MCF 10A (cell line): ENCODE data around the gene MARCHF9. TPM values are rescaled to one million over a fixed set of nuclear protein-coding genes. Genes with fewer than 3 reads are reported as not detected.

ENCODE experiments used
- BruUV-seq: library from RNA; stranded (reverse); fragments of 400-500 nt; replicated peaks from 2 replicates; lab custom pipeline; 2021; lab: Mats Ljungman, UMichigan
- CTCF ChIA-PET: fragments of 300-600 bp; sonication (Branson Sonifier 250); formaldehyde crosslinking; extraction: SDS; loops from one replicate; lab custom pipeline; 2021; ENCODE audit warnings: antibody characterized with exemption, inconsistent platforms; lab: Yijun Ruan, JAX
- POLR2A ChIA-PET: fragments of 300-600, 350-650 bp; sonication (Branson Sonifier 250); formaldehyde crosslinking; extraction: SDS; loops from one replicate; lab custom pipeline; 2020; ENCODE audit warnings: antibody characterized with exemption, inconsistent platforms; lab: Yijun Ruan, JAX
- DNase-seq: peaks from one replicate; pipeline ENCODE4 v3.0.0-alpha.2; 2018; ENCODE audit not compliant: unreplicated experiment
- H3K27ac Mint-ChIP-seq: one replicate; pipeline ENCODE4 v1.8.0; 2022; ENCODE audit warnings: mild to moderate bottlenecking, low read depth, mixed read lengths; ENCODE audit not compliant: unreplicated experiment
- H3K27me3 Mint-ChIP-seq: one replicate; pipeline ENCODE4 v1.8.0; 2022; ENCODE audit warnings: mixed read lengths; ENCODE audit not compliant: insufficient read depth, unreplicated experiment
- H3K36me3 Mint-ChIP-seq: one replicate; pipeline ENCODE4 v1.8.0; 2022; ENCODE audit warnings: mild to moderate bottlenecking, moderate library complexity, mixed read lengths; ENCODE audit not compliant: insufficient read depth, unreplicated experiment
- H3K4me1 Mint-ChIP-seq: one replicate; pipeline ENCODE4 v1.8.0; 2022; ENCODE audit warnings: mixed read lengths; ENCODE audit not compliant: insufficient read depth, unreplicated experiment
- H3K4me3 Mint-ChIP-seq: one replicate; pipeline ENCODE4 v1.8.0; 2022; ENCODE audit warnings: mild to moderate bottlenecking, moderate library complexity, mixed read lengths; ENCODE audit not compliant: unreplicated experiment
- H3K9me3 Mint-ChIP-seq: one replicate; pipeline ENCODE4 v1.8.0; 2022; ENCODE audit warnings: mixed read lengths; ENCODE audit not compliant: unreplicated experiment
- CTCF ChIP-seq: fragments of 200-600 bp; IDR thresholded peaks from one replicate; pipeline ENCODE4 v1.8.0; 2022; ENCODE audit warnings: antibody characterized with exemption, mild to moderate bottlenecking; ENCODE audit not compliant: unreplicated experiment
- intact Hi-C: fragments of 100-400 bp; cut with micrococcal nuclease; formaldehyde crosslinking; loops from 2 replicates; pipeline ENCODE4 v1.14.1; 2022
- total RNA-seq: library from RNA; stranded (reverse); gene quantifications from 2 replicates; pipeline ENCODE4 v1.2.3, GENCODE V29; 2022

The MARCHF9 gene
- total RNA-seq, 1 experiment from 2014 or later: 8.7 TPM

- Mint-ChIP-seq H3K4me3 (no peak overlapping the region), H3K27ac (no peak overlapping the region), H3K27me3 (peaks cover 55% of the 10 kb centered on the region), H3K4me1 (peaks cover 11% of the 10 kb centered on the region), H3K9me3 (no peaks in the 10 kb centered on the region), H3K36me3 (peaks cover 10% of the 10 kb centered on the region)
- BruUV-seq: no TSS peak
- POLR2A ChIA-PET: interaction anchor here (1.6 kb wide), 1 partner anchor 14 kb away, joined by 4 read pairs; no protein-coding TSS in a partner anchor
- CTCF ChIA-PET: interaction anchor here (1.2 kb wide), 1 partner anchor 157 kb away, joined by 4 read pairs; no protein-coding TSS in a partner anchor
- intact Hi-C loops: no loop called here
- no peak for TF ChIP-seq CTCF
- DNase-seq: no peak
Measured at GRCh38 chr12:57739914-57740538, 14.9 kb upstream of the MARCHF9 start.

- BruUV-seq: no TSS peak
- DNase-seq: no peak
- peaks cover 10% of the 10 kb centered on the region for H3K36me3 Mint-ChIP-seq
- intact Hi-C loops: no loop called here
- no peak overlapping the region for H3K4me3 Mint-ChIP-seq
- H3K9me3 Mint-ChIP-seq: no peaks in the 10 kb centered on the region
- ChIA-PET CTCF (interaction anchor here (0.6 to 1.6 kb wide), 3 partner anchors 15 to 270 kb away, joined by 3 to 11 read pairs (median 4); no protein-coding TSS in a partner anchor), POLR2A (interaction anchor here (0.6 to 1.8 kb wide), 3 partner anchors 15 to 174 kb away, joined by 4 read pairs; no protein-coding TSS in a partner anchor)
- peaks cover 47% of the 10 kb centered on the region for H3K27me3 Mint-ChIP-seq
- peaks cover 14% of the 10 kb centered on the region for H3K4me1 Mint-ChIP-seq
- TF ChIP-seq CTCF: no peak
- no peak overlapping the region for H3K27ac Mint-ChIP-seq
Measured at GRCh38 chr12:57740656-57741412, 14.1 kb upstream of the MARCHF9 start.

GRCh38 chr12:57741413-57741789, 13.5 kb upstream of the MARCHF9 start:
- intact Hi-C loops: no loop called here

More at GRCh38 chr12:57741413-57741789, 13.5 kb upstream of the MARCHF9 start:
- Mint-ChIP-seq H3K4me3 (no peak overlapping the region), H3K4me1 (peaks cover 17% of the 10 kb centered on the region), H3K27ac (no peak overlapping the region), H3K36me3 (peaks cover 15% of the 10 kb centered on the region), H3K27me3 (peaks cover 42% of the 10 kb centered on the region), H3K9me3 (no peaks in the 10 kb centered on the region)
- no peak for DNase-seq
- TF ChIP-seq CTCF: no peak
- POLR2A ChIA-PET: interaction anchor here (1.6 to 1.8 kb wide), 2 partner anchors 15 to 47 kb away, joined by 4 read pairs; no protein-coding TSS in a partner anchor
- CTCF ChIA-PET: interaction anchor here (0.6 to 1.6 kb wide), 4 partner anchors 10 to 270 kb away, joined by 3 to 11 read pairs (median 4); no protein-coding TSS in a partner anchor
- no TSS peak for BruUV-seq
